HG03442 (cell line): ENCODE measurements around the gene SRRM1.
"Not testable (repeated sequence)": the region's sequence is repeated elsewhere in the genome, so short reads cannot be mapped to it uniquely, and the experiment has no call there.

Source experiments
- ATAC-seq: cut with Tn5 transposase; IDR thresholded peaks from one replicate; pipeline ENCODE4 v1.9.1; 2021; ENCODE audit warnings: mild to moderate bottlenecking, moderate library complexity; ENCODE audit not compliant: unreplicated experiment

The SRRM1 gene

GRCh38 chr1:24713736-24714135 is 70.6 kb downstream of the SRRM1 start:
- no peak for ATAC-seq

- ATAC-seq, result no peak
Measured at GRCh38 chr1:24714859-24715520, 71.9 kb downstream of the SRRM1 start.

- no peak for ATAC-seq
Measured at GRCh38 chr1:24715658-24716057, 72.6 kb downstream of the SRRM1 start.

- no peak for ATAC-seq
Measured at GRCh38 chr1:24717887-24718650, 75.0 kb downstream of the SRRM1 start.

- no peak for ATAC-seq
Measured at GRCh38 chr1:24720152-24720551, 77.0 kb downstream of the SRRM1 start.

GRCh38 chr1:24721533-24721932 is 78.4 kb downstream of the SRRM1 start:
- no peak for ATAC-seq

- not testable (repeated sequence) for ATAC-seq
Measured at GRCh38 chr1:24722073-24723035, 79.3 kb downstream of the SRRM1 start.
